Suprapubic skin (tissue), 3 donors: Measurements from ENCODE around the gene RPL41.

Experiments
- CTCF ChIP-seq, 2 donors: fragments of 200-600 bp in 1 of 2; fragments of 450-650 bp in 1 of 2; sonication (generic) in 1 of 2; IDR thresholded peaks; one replicate each; pipeline ENCODE4 v1.5.1; 2016 to 2019; ENCODE audit warnings: antibody characterized with exemption in 2 of 2, mild to moderate bottlenecking in 1 of 2, moderate library complexity in 1 of 2
- POLR2A ChIP-seq, 2 donors: fragments of 450-650 bp; IDR thresholded peaks; one replicate each; pipeline ENCODE4 v1.6.1; 2017; ENCODE audit warnings: antibody characterized with exemption in 2 of 2, mild to moderate bottlenecking in 2 of 2, moderate library complexity in 2 of 2

- no peak for TF ChIP-seq POLR2A (IDR thresholded peaks at IDR 0.05)
- TF ChIP-seq CTCF (IDR thresholded peaks at IDR 0.05), result no peak
Measured at GRCh38 chr12:56155256-56155845, 38.9 kb downstream of the RPL41 start.
